Measurements from ENCODE around the gene LCN9. TPM values are rescaled to one million over a fixed set of nuclear protein-coding genes. Genes with fewer than 3 reads are reported as not detected.

The LCN9 gene
- total and polyA plus RNA-seq, 4 donors = not detected

GRCh38 chr9:135678236-135679017 lies 15.3 kb downstream of the LCN9 start:
- ATAC-seq (ENCODE audit: insufficient read depth, low FRiP score) (no peak), DNase-seq (no peak)
- Histone ChIP-seq H3K36me3 (ENCODE audit: control insufficient read depth in 4 of 4, insufficient read depth in 4 of 4, low read length in 4 of 4) (no peaks in the 10 kb centered on the region), H3K4me1 (ENCODE audit: control insufficient read depth in 5 of 5, insufficient read depth in 5 of 5, low read length in 5 of 5) (no peaks in the 10 kb centered on the region), H3K4me3 (no peak overlapping the region), H3K27me3 (ENCODE audit: control insufficient read depth in 3 of 3, insufficient read depth in 3 of 3, low read length in 2 of 3) (no peaks in the 10 kb centered on the region), H3K27ac (ENCODE audit: low read depth in 1 of 2, low read length in 1 of 2) (no peak overlapping the region), H3K9ac (ENCODE audit: insufficient read depth in 1 of 2, low read length in 2 of 2) (no peak overlapping the region), H3K9me3 (ENCODE audit: control insufficient read depth in 4 of 4, insufficient read depth in 3 of 4, low read length in 3 of 4) (peaks cover 0 to 13% (median 0%) of the 10 kb centered on the region in 4 donors)
- no peak for TF ChIP-seq CTCF (IDR thresholded peaks at IDR 0.05; ENCODE audit: control extremely low read depth, extremely low read depth)
- 90% methylated on average over 20 of the region's 20 CpGs for WGBS, 2 donors

- Histone ChIP-seq H3K4me3 (no peak overlapping the region), H3K27me3 (ENCODE audit: control insufficient read depth in 3 of 3, insufficient read depth in 3 of 3, low read length in 2 of 3) (no peaks in the 10 kb centered on the region), H3K27ac (ENCODE audit: low read depth in 1 of 2, low read length in 1 of 2) (no peak overlapping the region), H3K36me3 (ENCODE audit: control insufficient read depth in 4 of 4, insufficient read depth in 4 of 4, low read length in 4 of 4) (no peaks in the 10 kb centered on the region), H3K9me3 (ENCODE audit: control insufficient read depth in 4 of 4, insufficient read depth in 3 of 4, low read length in 3 of 4) (peaks cover 0 to 13% (median 0%) of the 10 kb centered on the region in 4 donors), H3K9ac (ENCODE audit: insufficient read depth in 1 of 2, low read length in 2 of 2) (no peak overlapping the region), H3K4me1 (ENCODE audit: control insufficient read depth in 5 of 5, insufficient read depth in 5 of 5, low read length in 5 of 5) (no peaks in the 10 kb centered on the region)
- ATAC-seq (ENCODE audit: insufficient read depth, low FRiP score) (no peak), DNase-seq (no peak)
- TF ChIP-seq CTCF (IDR thresholded peaks at IDR 0.05; ENCODE audit: control extremely low read depth, extremely low read depth) = no peak
- WGBS, 2 donors = 62 to 72% methylated on average over 16 of the region's 16 CpGs
These were observed 16.9 kb downstream of the LCN9 start for GRCh38 chr9:135680056-135680455.

- H3K27me3 ChIP-seq (ENCODE audit: control insufficient read depth in 3 of 3, insufficient read depth in 3 of 3, low read length in 2 of 3) = no peaks in the 10 kb centered on the region
- H3K27ac ChIP-seq (ENCODE audit: low read depth in 1 of 2, low read length in 1 of 2) = no peak overlapping the region
- 82 to 94% methylated on average over 5 of the region's 5 CpGs for WGBS, 2 donors
- no peak for TF ChIP-seq CTCF (IDR thresholded peaks at IDR 0.05; ENCODE audit: control extremely low read depth, extremely low read depth)
- no peak overlapping the region for H3K4me3 ChIP-seq
- no peaks in the 10 kb centered on the region for H3K4me1 ChIP-seq (ENCODE audit: control insufficient read depth in 5 of 5, insufficient read depth in 5 of 5, low read length in 5 of 5)
- no peak for ATAC-seq (ENCODE audit: insufficient read depth, low FRiP score)
- no peak overlapping the region for H3K9ac ChIP-seq (ENCODE audit: insufficient read depth in 1 of 2, low read length in 2 of 2)
- DNase-seq = no peak
- H3K36me3 ChIP-seq (ENCODE audit: control insufficient read depth in 4 of 4, insufficient read depth in 4 of 4, low read length in 4 of 4) = no peaks in the 10 kb centered on the region
- H3K9me3 ChIP-seq (ENCODE audit: control insufficient read depth in 4 of 4, insufficient read depth in 3 of 4, low read length in 3 of 4) = peaks cover 0 to 13% (median 0%) of the 10 kb centered on the region in 4 donors
These were observed 18.1 kb downstream of the LCN9 start for GRCh38 chr9:135681161-135681560.
